Brain microvascular endothelial cell (primary cell): ENCODE measurements around the gene KPNA5.
"Not testable (repeated sequence)": the region's sequence is repeated elsewhere in the genome, so short reads cannot be mapped to it uniquely, and the experiment has no call there.

Experiments used
- DNase-seq: peaks from one replicate; pipeline ENCODE4 v3.0.0-alpha.2; 2020
- H3K27ac ChIP-seq: fragments of 250-450 bp; sonication (Bioruptor Pico); 2 replicates; pipeline ENCODE4 v1.5.1; 2020; ENCODE audit warnings: mild to moderate bottlenecking, moderate library complexity
- H3K27me3 ChIP-seq: fragments of 250-450 bp; sonication (Bioruptor Pico); replicated peaks from 2 replicates; pipeline ENCODE4 v1.5.1; 2020; ENCODE audit warnings: mild to moderate bottlenecking
- H3K36me3 ChIP-seq: fragments of 250-450 bp; sonication (Bioruptor Pico); replicated peaks from 2 replicates; pipeline ENCODE4 v1.5.1; 2020; ENCODE audit warnings: mild to moderate bottlenecking
- H3K4me3 ChIP-seq: 2 replicates; pipeline ENCODE4 v1.5.1; 2011; ENCODE audit warnings: low read depth, mild to moderate bottlenecking, control low read depth, low read length, moderate library complexity
- in situ Hi-C: cut with HindIII; loops from 2 replicates; pipeline ENCODE4 v1.10.0; 2017; ENCODE audit warnings: low sequenced_read_pairs, low pct_ligation_motif_present
- TF ChIP-seq, protein P1 (sequence below): IDR thresholded peaks from 2 replicates; pipeline ENCODE4 v1.5.1; 2011; ENCODE audit warnings: low read depth, mild to moderate bottlenecking, moderate library complexity, low read length, control low read depth, inconsistent platforms; ENCODE audit errors: missing control alignments

Gene KPNA5

DNA sequence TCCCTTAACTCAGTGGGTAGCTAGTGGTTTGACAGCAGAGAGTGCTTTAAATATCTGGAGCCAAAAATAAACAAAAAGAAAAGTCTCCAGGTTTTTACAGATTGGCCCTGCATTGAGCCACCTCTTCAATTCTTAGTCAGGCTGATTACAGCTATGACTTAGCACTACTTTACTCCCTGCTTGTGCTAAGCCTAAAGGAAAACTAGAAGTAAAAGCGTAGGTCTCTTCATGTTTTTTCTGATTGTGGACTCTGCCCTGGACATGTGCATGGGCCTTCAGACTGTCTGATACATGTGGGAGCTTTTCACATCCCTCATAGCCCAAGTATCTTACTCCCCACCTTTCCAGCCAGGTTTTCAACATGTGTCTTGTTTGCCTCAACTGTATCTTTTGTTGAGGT lies 33.3 kb downstream of the KPNA5 start:
- no peak overlapping the region for H3K27ac ChIP-seq

DNA sequence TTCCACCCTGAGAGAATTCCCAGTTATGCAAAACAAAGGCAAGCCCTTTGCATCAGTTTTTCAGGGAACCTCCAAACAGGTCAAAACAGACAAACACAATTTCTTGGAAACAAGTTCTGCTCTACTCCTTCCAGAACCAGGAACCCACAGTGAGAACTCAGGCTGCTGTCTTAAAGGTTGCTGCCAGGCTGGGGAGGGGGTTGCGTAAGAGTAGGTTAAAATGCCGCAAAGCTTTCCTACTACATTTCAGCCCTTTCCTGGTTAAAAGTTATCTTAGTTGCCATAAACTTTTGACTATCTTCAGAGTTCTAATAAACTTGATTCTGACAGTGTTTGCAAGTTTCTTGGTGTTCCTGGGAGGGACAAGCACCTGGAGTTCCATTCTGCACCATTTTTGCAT lies 33.8 kb downstream of the KPNA5 start:
- DNase-seq = no peak
- H3K36me3 ChIP-seq = peaks cover 11% of the 10 kb centered on the region
- H3K27ac ChIP-seq = no peak overlapping the region
- H3K27me3 ChIP-seq = no peaks in the 10 kb centered on the region
- TF ChIP-seq, protein P1, sequence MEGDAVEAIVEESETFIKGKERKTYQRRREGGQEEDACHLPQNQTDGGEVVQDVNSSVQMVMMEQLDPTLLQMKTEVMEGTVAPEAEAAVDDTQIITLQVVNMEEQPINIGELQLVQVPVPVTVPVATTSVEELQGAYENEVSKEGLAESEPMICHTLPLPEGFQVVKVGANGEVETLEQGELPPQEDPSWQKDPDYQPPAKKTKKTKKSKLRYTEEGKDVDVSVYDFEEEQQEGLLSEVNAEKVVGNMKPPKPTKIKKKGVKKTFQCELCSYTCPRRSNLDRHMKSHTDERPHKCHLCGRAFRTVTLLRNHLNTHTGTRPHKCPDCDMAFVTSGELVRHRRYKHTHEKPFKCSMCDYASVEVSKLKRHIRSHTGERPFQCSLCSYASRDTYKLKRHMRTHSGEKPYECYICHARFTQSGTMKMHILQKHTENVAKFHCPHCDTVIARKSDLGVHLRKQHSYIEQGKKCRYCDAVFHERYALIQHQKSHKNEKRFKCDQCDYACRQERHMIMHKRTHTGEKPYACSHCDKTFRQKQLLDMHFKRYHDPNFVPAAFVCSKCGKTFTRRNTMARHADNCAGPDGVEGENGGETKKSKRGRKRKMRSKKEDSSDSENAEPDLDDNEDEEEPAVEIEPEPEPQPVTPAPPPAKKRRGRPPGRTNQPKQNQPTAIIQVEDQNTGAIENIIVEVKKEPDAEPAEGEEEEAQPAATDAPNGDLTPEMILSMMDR = no peak
- in situ Hi-C loops = no loop called here
- no peak overlapping the region for H3K4me3 ChIP-seq

More for the DNA sequence above, 33.3 kb downstream of the KPNA5 start:
- Histone ChIP-seq H3K4me3 (no peak overlapping the region), H3K36me3 (peaks cover 11% of the 10 kb centered on the region), H3K27me3 (no peaks in the 10 kb centered on the region)
- TF ChIP-seq, protein P1 = no peak
- no peak for DNase-seq
- in situ Hi-C loops = no loop called here

DNA sequence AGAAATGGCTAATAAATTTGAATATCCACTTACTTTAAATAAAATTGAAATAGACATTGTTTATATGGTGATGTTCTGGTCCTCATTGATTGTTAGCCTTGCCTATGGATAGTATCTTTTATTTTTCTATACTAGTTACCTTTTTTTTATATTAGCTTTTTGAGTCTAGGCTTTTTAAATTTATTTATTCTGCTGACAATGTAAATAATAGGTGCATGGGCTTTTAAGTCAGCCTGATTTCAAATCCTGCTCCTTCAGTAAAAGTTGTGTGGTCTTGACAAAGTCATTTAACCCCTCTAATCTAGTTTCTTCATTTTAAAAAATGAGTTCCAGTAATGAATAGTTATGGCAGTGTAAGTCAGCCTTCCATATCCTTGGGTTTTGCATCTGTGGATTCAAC lies 45.9 kb downstream of the KPNA5 start:
- Histone ChIP-seq H3K27me3 (no peaks in the 10 kb centered on the region), H3K4me3 (no peak overlapping the region), H3K36me3 (peaks cover 8% of the 10 kb centered on the region), H3K27ac (no peak overlapping the region)
- in situ Hi-C loops = no loop called here
- TF ChIP-seq, protein P1 = no peak
- no peak for DNase-seq

DNA sequence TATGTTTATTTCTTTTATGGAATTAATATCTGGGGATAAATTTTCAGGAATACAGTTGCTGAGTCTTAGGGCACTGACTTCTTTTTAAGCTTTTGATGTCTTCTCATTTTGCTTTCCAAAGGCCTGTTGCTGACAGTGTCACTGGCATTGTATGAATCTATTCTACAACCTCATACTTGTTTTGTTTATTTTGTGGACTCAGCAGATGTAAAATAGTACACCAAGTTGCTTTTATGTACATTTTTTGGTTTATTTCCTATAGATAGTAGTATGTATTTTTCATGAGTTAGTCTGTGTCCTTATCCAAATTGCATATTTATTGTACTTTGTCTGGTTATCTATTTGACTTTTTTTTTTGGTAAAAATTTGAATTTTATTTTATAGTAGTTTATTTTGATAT lies 49.5 kb downstream of the KPNA5 start:
- no peaks in the 10 kb centered on the region for H3K27me3 ChIP-seq
- TF ChIP-seq, protein P1 = no peak
- in situ Hi-C loops = no loop called here
- no peak overlapping the region for H3K27ac ChIP-seq
- H3K36me3 ChIP-seq = no peaks in the 10 kb centered on the region
- H3K4me3 ChIP-seq = no peak overlapping the region
- DNase-seq = no peak

DNA sequence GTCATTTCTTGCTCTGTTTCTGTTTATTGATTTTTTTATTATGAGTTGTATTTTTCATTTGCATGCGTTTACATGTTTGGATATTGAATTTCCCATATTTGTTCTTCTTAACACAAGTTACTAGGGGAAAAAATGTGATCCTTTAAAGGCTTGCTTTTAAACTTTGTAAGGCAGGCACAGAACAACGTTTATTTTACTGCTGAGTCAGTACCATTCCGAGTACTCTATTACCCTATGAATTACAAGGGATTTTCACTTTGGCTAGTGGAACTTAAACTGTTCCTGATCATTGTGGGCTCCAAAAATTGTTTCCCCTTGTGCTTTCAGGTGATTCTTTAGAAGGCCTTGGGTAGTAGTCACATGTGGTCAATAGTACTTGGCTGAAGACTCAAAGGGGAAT lies 56.0 kb downstream of the KPNA5 start:
- Histone ChIP-seq H3K4me3 (no peak overlapping the region), H3K27ac (no peak overlapping the region), H3K36me3 (no peaks in the 10 kb centered on the region), H3K27me3 (no peaks in the 10 kb centered on the region)
- TF ChIP-seq, protein P1 = no peak
- in situ Hi-C loops = no loop called here
- no peak for DNase-seq

DNA sequence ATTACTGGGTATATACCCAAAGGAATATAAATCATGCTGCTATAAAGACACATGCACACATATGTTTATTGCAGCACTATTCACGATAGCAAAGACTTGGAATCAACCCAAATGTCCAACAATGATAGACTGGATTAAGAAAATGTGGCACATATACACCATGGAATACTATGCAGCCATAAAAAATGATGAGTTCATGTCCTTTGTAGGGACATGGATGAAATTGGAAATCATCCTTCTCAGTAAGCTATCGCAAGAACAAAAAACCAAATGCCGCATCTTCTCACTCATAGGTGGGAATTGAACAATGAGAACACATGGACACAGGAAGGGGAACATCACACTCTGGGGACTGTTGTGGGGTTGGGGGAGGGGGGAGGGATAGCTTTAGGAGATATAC lies 59.5 kb downstream of the KPNA5 start:
- H3K36me3 ChIP-seq, H3K4me3 ChIP-seq, H3K27me3 ChIP-seq, DNase-seq, in situ Hi-C loops, H3K27ac ChIP-seq: not testable (repeated sequence)

DNA sequence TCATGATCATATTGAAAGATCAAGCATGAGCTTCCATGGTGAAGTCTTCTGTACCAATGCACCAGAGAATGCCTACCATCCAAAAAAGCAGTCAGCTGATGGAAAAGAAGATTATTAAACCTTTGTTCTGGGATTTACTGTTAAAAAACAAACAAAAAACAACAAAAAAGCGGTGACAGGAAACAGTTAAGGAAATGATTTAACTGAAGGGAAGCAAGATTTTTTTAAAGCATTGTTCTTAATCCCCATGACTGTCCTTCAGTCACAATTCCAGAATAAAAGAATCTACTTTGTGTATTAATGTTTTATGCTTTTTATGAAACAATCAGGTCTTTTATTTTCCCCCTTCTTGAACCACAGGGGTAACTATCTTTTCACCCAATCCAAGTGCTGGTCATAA lies 60.6 kb downstream of the KPNA5 start:
- no peaks in the 10 kb centered on the region for H3K27me3 ChIP-seq
- DNase-seq = no peak
- TF ChIP-seq, protein P1 = no peak
- in situ Hi-C loops = no loop called here
- no peaks in the 10 kb centered on the region for H3K36me3 ChIP-seq
- no peak overlapping the region for H3K27ac ChIP-seq
- no peak overlapping the region for H3K4me3 ChIP-seq
